Natural killer cell (primary cell): ENCODE data around the gene PDZRN3. TPM values are rescaled to one million over a fixed set of nuclear protein-coding genes. Genes with fewer than 3 reads are reported as not detected.

ENCODE experiments used
- ATAC-seq, 3 donors: fragments of 150-1000 bp in 2 of 3; fragments of 200-7000 bp in 1 of 3; cut with Tn5 transposase; 1 replicate in 1 of 3; 2 replicates in 2 of 3; pipeline ENCODE4 v1.10.0; 2021; ENCODE audit warnings: mild to moderate bottlenecking in 2 of 3, moderate library complexity in 2 of 3
- DNase-seq, 2 donors: peaks; one replicate each; pipeline versions ENCODE4 v3.0.0 to v3.0.0-alpha.2; 2013 to 2021; ENCODE audit warnings: mixed read lengths in 1 of 2
- H3K27ac ChIP-seq: one replicate; pipeline ENCODE4 v1.5.1; 2013; ENCODE audit warnings: mild to moderate bottlenecking, low read length
- H3K27me3 ChIP-seq: one replicate; pipeline ENCODE4 v1.6.1; 2013; ENCODE audit warnings: low read length; ENCODE audit not compliant: control insufficient read depth, insufficient read depth
- H3K36me3 ChIP-seq: one replicate; pipeline ENCODE4 v1.6.1; 2013; ENCODE audit warnings: low read length; ENCODE audit not compliant: control insufficient read depth, insufficient read depth
- H3K4me1 ChIP-seq: one replicate; pipeline ENCODE4 v1.6.1; 2013; ENCODE audit warnings: low read length; ENCODE audit not compliant: control insufficient read depth, insufficient read depth
- H3K4me3 ChIP-seq: one replicate; pipeline ENCODE4 v1.5.1; 2013; ENCODE audit warnings: low read length
- H3K9me3 ChIP-seq: one replicate; pipeline ENCODE4 v1.6.1; 2013; ENCODE audit warnings: low read length; ENCODE audit not compliant: control insufficient read depth, insufficient read depth
- H3K27ac Mint-ChIP-seq, 2 donors: one replicate each; pipeline ENCODE4 v1.8.0; 2022; ENCODE audit warnings: mild to moderate bottlenecking in 2 of 2, mixed read lengths in 2 of 2, moderate library complexity in 1 of 2
- H3K27me3 Mint-ChIP-seq, 2 donors: one replicate each; pipeline ENCODE4 v1.8.0; 2022; ENCODE audit warnings: low read depth in 2 of 2, mixed read lengths in 2 of 2
- H3K36me3 Mint-ChIP-seq: one replicate; pipeline ENCODE4 v1.8.0; 2022; ENCODE audit warnings: mixed read lengths
- H3K4me1 Mint-ChIP-seq, 2 donors: one replicate each; pipeline ENCODE4 v1.8.0; 2022; ENCODE audit warnings: mixed read lengths in 2 of 2
- H3K4me3 Mint-ChIP-seq: one replicate; pipeline ENCODE4 v1.8.0; 2022; ENCODE audit warnings: mild to moderate bottlenecking, moderate library complexity, mixed read lengths
- H3K9me3 Mint-ChIP-seq, 2 donors: one replicate each; pipeline ENCODE4 v1.8.0; 2022; ENCODE audit warnings: mixed read lengths in 2 of 2
- CTCF ChIP-seq: fragments of 200-600 bp; IDR thresholded peaks from one replicate; pipeline ENCODE4 v1.8.0; 2022; ENCODE audit warnings: antibody characterized with exemption
- WGBS: methylation state at CpG from one replicate; pipeline ENCODE4 v1.1.7; 2013; ENCODE audit warnings: missing lambda C conversion rate; ENCODE audit not compliant: insufficient coverage; 5-methylcytosine and 5-hydroxymethylcytosine counted together
- intact Hi-C: fragments of 100-400 bp; cut with micrococcal nuclease; formaldehyde crosslinking; loops from one replicate; pipeline ENCODE4 v1.14.2; 2022
- total RNA-seq, 4 donors: library from RNA; stranded (reverse); fragments of 120-200 nt in 1 of 4; gene quantifications; one replicate each; pipeline versions ENCODE4 v1.2.3 to v1.2.4, GENCODE V29; 2013 to 2022

PDZRN3 gene
- total RNA-seq, 3 donors from 2014 or later (not counting 1 experiment from before 2014, with no cell fraction given): not detected

GRCh38 chr3:73364517-73364916 lies 260.2 kb downstream of the PDZRN3 start:
- Histone ChIP-seq H3K4me1 (no peaks in the 10 kb centered on the region), H3K9me3 (peaks cover 4% of the 10 kb centered on the region), H3K27ac (no peak overlapping the region), H3K36me3 (no peaks in the 10 kb centered on the region), H3K4me3 (no peak overlapping the region), H3K27me3 (no peaks in the 10 kb centered on the region)
- 89% methylated on average over 1 of the region's 1 CpG for WGBS
- H3K9me3 Mint-ChIP-seq: peaks cover 0 to 5% of the 10 kb centered on the region in 2 donors
- H3K27me3 Mint-ChIP-seq: no peaks in the 10 kb centered on the region
- H3K4me1 Mint-ChIP-seq: no peaks in the 10 kb centered on the region
- ATAC-seq (no peak), DNase-seq (no peak)
- intact Hi-C loops: no loop called here
- H3K36me3 Mint-ChIP-seq: no peaks in the 10 kb centered on the region
- H3K4me3 Mint-ChIP-seq: no peak overlapping the region
- no peak overlapping the region for H3K27ac Mint-ChIP-seq
- no peak for TF ChIP-seq CTCF

GRCh38 chr3:73363093-73363492 lies 261.6 kb downstream of the PDZRN3 start:
- DNase-seq (no peak), ATAC-seq (no peak)
- intact Hi-C loops: no loop called here
- H3K27ac ChIP-seq: no peak overlapping the region
- Mint-ChIP-seq H3K9me3 (peaks cover 0 to 9% of the 10 kb centered on the region in 2 donors), H3K4me3 (no peak overlapping the region), H3K27me3 (no peaks in the 10 kb centered on the region), H3K27ac (no peak overlapping the region), H3K36me3 (no peaks in the 10 kb centered on the region), H3K4me1 (no peaks in the 10 kb centered on the region)
- TF ChIP-seq CTCF: no peak
- H3K4me1 ChIP-seq: no peaks in the 10 kb centered on the region
- no peak overlapping the region for H3K4me3 ChIP-seq
- H3K9me3 ChIP-seq: peaks cover 4% of the 10 kb centered on the region
- WGBS: 91% methylated on average over 3 of the region's 3 CpGs
- no peaks in the 10 kb centered on the region for H3K36me3 ChIP-seq
- no peaks in the 10 kb centered on the region for H3K27me3 ChIP-seq

- Mint-ChIP-seq H3K36me3 (no peaks in the 10 kb centered on the region), H3K4me1 (no peaks in the 10 kb centered on the region), H3K4me3 (no peak overlapping the region), H3K9me3 (peaks cover 4 to 10% of the 10 kb centered on the region in 2 donors), H3K27me3 (no peaks in the 10 kb centered on the region), H3K27ac (no peak overlapping the region)
- no peaks in the 10 kb centered on the region for H3K4me1 ChIP-seq
- H3K9me3 ChIP-seq: peaks cover 4% of the 10 kb centered on the region
- no peaks in the 10 kb centered on the region for H3K27me3 ChIP-seq
- DNase-seq (no peak), ATAC-seq (no peak)
- 55% methylated on average over 3 of the region's 3 CpGs for WGBS
- no peaks in the 10 kb centered on the region for H3K36me3 ChIP-seq
- no peak overlapping the region for H3K4me3 ChIP-seq
- H3K27ac ChIP-seq: no peak overlapping the region
- TF ChIP-seq CTCF: no peak
- intact Hi-C loops: no loop called here
Measured at GRCh38 chr3:73361591-73361990, 263.1 kb downstream of the PDZRN3 start.

GRCh38 chr3:73353649-73354217 lies 271.0 kb downstream of the PDZRN3 start:
- no peak overlapping the region for H3K27ac Mint-ChIP-seq
- peaks cover 8 to 11% of the 10 kb centered on the region in 2 donors for H3K9me3 Mint-ChIP-seq
- peaks cover 0 to 3% of the 10 kb centered on the region in 2 donors for H3K27me3 Mint-ChIP-seq
- intact Hi-C loops: no loop called here
- 73% methylated on average over 6 of the region's 7 CpGs for whole genome bisulfite sequencing
- no peaks in the 10 kb centered on the region for H3K36me3 ChIP-seq
- no peak overlapping the region for H3K4me3 Mint-ChIP-seq
- H3K9me3 ChIP-seq: no peaks in the 10 kb centered on the region
- no peak for DNase-seq
- no peaks in the 10 kb centered on the region for H3K27me3 ChIP-seq
- no peak overlapping the region for H3K27ac ChIP-seq
- no peaks in the 10 kb centered on the region for H3K4me1 ChIP-seq
- no peak overlapping the region for H3K4me3 ChIP-seq
- H3K4me1 Mint-ChIP-seq: no peaks in the 10 kb centered on the region
- no peak for TF ChIP-seq CTCF
- ATAC-seq: no peak
- H3K36me3 Mint-ChIP-seq: no peaks in the 10 kb centered on the region
